DMS114 treated with DMSO at 0.1 percent for 48 hours (cell line): Measurements from ENCODE around the gene FDX2.

Source experiments
- DNase-seq: peaks from one replicate; lab custom pipeline; 2025; ENCODE audit not compliant: unreplicated experiment; lab: John Stamatoyannopoulos, UW

FDX2 gene

GRCh38 chr19:10332965-10333757 is 17.3 kb upstream of the FDX2 start, which contains the start of gene RAVER1:
Gene RAVER1 (minus strand): TSS chr19:10333529. CDS start chr19:10333507, 22 bp downstream.
- peak; percentile 76 for DNase-seq

GRCh38 chr19:10332158-10332964 is 16.5 kb upstream of the FDX2 start:
- no peak for DNase-seq

- no peak for DNase-seq
These were observed 13.7 kb upstream of the FDX2 start for GRCh38 chr19:10329555-10329954.

GRCh38 chr19:10328558-10329429 is 13.0 kb upstream of the FDX2 start:
- DNase-seq = no peak

GRCh38 chr19:10327793-10328192 is 12.0 kb upstream of the FDX2 start:
- DNase-seq = no peak

- DNase-seq = no peak
These were observed 9.9 kb upstream of the FDX2 start for GRCh38 chr19:10325732-10326131.

- no peak for DNase-seq
These were observed 6.3 kb upstream of the FDX2 start for GRCh38 chr19:10321874-10322835.

- no peak for DNase-seq
These were observed 5.6 kb upstream of the FDX2 start for GRCh38 chr19:10321417-10321797.

GRCh38 chr19:10320602-10321416 is 5.0 kb upstream of the FDX2 start:
- no peak for DNase-seq

- DNase-seq = no peak
These were observed 3.2 kb upstream of the FDX2 start for GRCh38 chr19:10318807-10319682.

- no peak for DNase-seq
These were observed 2.1 kb upstream of the FDX2 start for GRCh38 chr19:10317857-10318462.

GRCh38 chr19:10317045-10317856 is 1.4 kb upstream of the FDX2 start:
- DNase-seq = no peak

GRCh38 chr19:10316229-10317044 is 622 bp upstream of the FDX2 start:
- no peak for DNase-seq

GRCh38 chr19:10309423-10309822 is 6.4 kb downstream of the FDX2 start, which contains the start of gene ZGLP1:
Gene ZGLP1 (minus strand): TSS chr19:10309815.
- no peak for DNase-seq

GRCh38 chr19:10306327-10306726 is 9.5 kb downstream of the FDX2 start:
- no peak for DNase-seq

- no peak for DNase-seq
These were observed 10.5 kb downstream of the FDX2 start for GRCh38 chr19:10305139-10305806.
